Testis (tissue), 3 donors: ENCODE results near the gene KAT2A. TPM values are rescaled to one million over a fixed set of nuclear protein-coding genes. Genes with fewer than 3 reads are reported as not detected.

ENCODE experiments used
- DNase-seq: peaks from one replicate; pipeline ENCODE4 v3.0.0-alpha.2; 2019
- H3K27ac ChIP-seq, 2 donors: fragments of 200-600 bp; sonication (generic); one replicate each; pipeline ENCODE4 v1.5.1; 2019
- H3K27me3 ChIP-seq: fragments of 200-600 bp; sonication (generic); one replicate; pipeline ENCODE4 v1.5.1; 2019
- H3K36me3 ChIP-seq: fragments of 200-600 bp; sonication (generic); one replicate; pipeline ENCODE4 v1.5.1; 2017; ENCODE audit warnings: low read depth; ENCODE audit errors: missing control alignments
- H3K4me1 ChIP-seq: fragments of 200-600 bp; sonication (generic); one replicate; pipeline ENCODE4 v1.5.1; 2019
- H3K4me3 ChIP-seq, 2 donors: fragments of 200-600 bp; sonication (generic); one replicate each; pipeline ENCODE4 v1.5.1; 2017 to 2019
- H3K9me3 ChIP-seq: fragments of 200-600 bp; sonication (generic); one replicate; pipeline ENCODE4 v1.5.1; 2017
- CTCF ChIP-seq, 3 experiments: fragments of 450-650 bp in 2 of 3; fragments of 200-600 bp in 1 of 3; sonication (generic) in 1 of 3; IDR thresholded peaks; one replicate each; pipeline ENCODE4 v1.5.1; 2016 to 2019; ENCODE audit warnings: antibody characterized with exemption in 3 of 3, mild to moderate bottlenecking in 2 of 3, moderate library complexity in 1 of 3
- POLR2A ChIP-seq: fragments of 450-650 bp; IDR thresholded peaks from one replicate; pipeline ENCODE4 v1.6.1; 2017; ENCODE audit warnings: antibody characterized with exemption, mild to moderate bottlenecking, moderate library complexity
- WGBS, 2 donors: methylation state at CpG; one replicate each; pipeline ENCODE4 v1.1.5; 2018; 5-methylcytosine and 5-hydroxymethylcytosine counted together
- intact Hi-C: fragments of 100-400 bp; cut with DNase I; formaldehyde crosslinking; loops from one replicate; pipeline ENCODE4 v1.15.1; 2023; ENCODE audit warnings: low total_unique reads
- polyA plus RNA-seq: library from polyadenylated mRNA; stranded (reverse); fragments of 350-450 nt; fragmentation: Illumina TruSeq; extraction: RNeasy Lipid Tissue Mini Kit (QIAGEN cat#74804); gene quantifications from one replicate; pipeline ENCODE4 v1.2.3, GENCODE V29; 2014; ENCODE audit warnings: low read depth, low replicate concordance; ENCODE audit not compliant: insufficient read depth
- total RNA-seq, 2 donors: library from RNA; depleted of rRNA; stranded (reverse); fragments of >200 nt; gene quantifications; one replicate each; pipeline ENCODE4 v1.2.3, GENCODE V29; 2016

KAT2A gene
- total and polyA plus RNA-seq, 3 donors from 2014 or later = 37.6 to 111 (median 109) TPM

GRCh38 chr17:42122371-42123303 lies 1.5 kb upstream of the KAT2A start, which contains the start of gene HSPB9:
HSPB9 (plus strand) TSS chr17:42122804; CDS start chr17:42122851, 47 bp downstream.
- Histone ChIP-seq H3K9me3 (no peaks in the 10 kb centered on the region), H3K36me3 (no peaks in the 10 kb centered on the region), H3K27ac (peak within 1 kb of the TSS in 1 of 2 donors; percentile 66), H3K27me3 (no peaks in the 10 kb centered on the region), H3K4me3 (peak within 1 kb of the TSS in 1 of 2 donors; percentile 73), H3K4me1 (peaks cover 13% of the 10 kb centered on the region)
- intact Hi-C loops = no loop called here
- WGBS, 2 donors = 40 to 69% methylated on average over 7 to 57 of the region's 61 CpGs
- no peak for TF ChIP-seq POLR2A
- TF ChIP-seq CTCF (IDR thresholded peaks at IDR 0.05) = no peak
- DNase-seq = no peak

GRCh38 chr17:42120161-42120769 lies 902 bp downstream of the KAT2A start:
- intact Hi-C loops = no loop called here
- no peak for TF ChIP-seq POLR2A
- no peak for TF ChIP-seq CTCF (IDR thresholded peaks at IDR 0.05)
- H3K4me1 ChIP-seq = peaks cover 13% of the 10 kb centered on the region

GRCh38 chr17:42119301-42119700 lies 1.9 kb downstream of the KAT2A start:
- Histone ChIP-seq H3K27ac (no peak overlapping the region), H3K4me1 (peaks cover 13% of the 10 kb centered on the region), H3K9me3 (no peaks in the 10 kb centered on the region), H3K36me3 (no peaks in the 10 kb centered on the region), H3K4me3 (no peak overlapping the region), H3K27me3 (no peaks in the 10 kb centered on the region)
- DNase-seq = no peak
- WGBS, 2 donors = 87 to 88% methylated on average over 17 to 18 of the region's 18 CpGs
- TF ChIP-seq CTCF (IDR thresholded peaks at IDR 0.05) (no peak), POLR2A (no peak)
- intact Hi-C loops = no loop called here

More at GRCh38 chr17:42120161-42120769, 902 bp downstream of the KAT2A start:
- no peak for DNase-seq
- H3K27ac ChIP-seq = no peak overlapping the region
- WGBS, 2 donors = 27 to 29% methylated on average over 7 of the region's 7 CpGs
- peak overlapping the region in 1 of 2 donors; percentile 73 for H3K4me3 ChIP-seq
- no peaks in the 10 kb centered on the region for H3K36me3 ChIP-seq
- no peaks in the 10 kb centered on the region for H3K27me3 ChIP-seq
- no peaks in the 10 kb centered on the region for H3K9me3 ChIP-seq

GRCh38 chr17:42118545-42118944 lies 2.6 kb downstream of the KAT2A start:
- H3K27me3 ChIP-seq = no peaks in the 10 kb centered on the region
- no peaks in the 10 kb centered on the region for H3K9me3 ChIP-seq
- intact Hi-C loops = no loop called here
- TF ChIP-seq POLR2A = no peak
- peak in 2 of 3 experiments; percentile 35 to 55 for TF ChIP-seq CTCF (IDR thresholded peaks at IDR 0.05)
- no peak for DNase-seq
- no peak overlapping the region for H3K4me3 ChIP-seq
- H3K4me1 ChIP-seq = peaks cover 13% of the 10 kb centered on the region
- H3K27ac ChIP-seq = no peak overlapping the region
- no peaks in the 10 kb centered on the region for H3K36me3 ChIP-seq
- WGBS, 2 donors = 67 to 81% methylated on average over 1 to 2 of the region's 2 CpGs
